HG03060 (cell line): Measurements from ENCODE around the gene CAPN11.
"Not testable (repeated sequence)": the region's sequence is repeated elsewhere in the genome, so short reads cannot be mapped to it uniquely, and the experiment has no call there.

Source experiments
- ATAC-seq: cut with Tn5 transposase; IDR thresholded peaks from one replicate; pipeline ENCODE4 v1.9.1; 2021; ENCODE audit warnings: low read depth, moderate number of reproducible peaks; ENCODE audit not compliant: unreplicated experiment

Gene CAPN11

DNA sequence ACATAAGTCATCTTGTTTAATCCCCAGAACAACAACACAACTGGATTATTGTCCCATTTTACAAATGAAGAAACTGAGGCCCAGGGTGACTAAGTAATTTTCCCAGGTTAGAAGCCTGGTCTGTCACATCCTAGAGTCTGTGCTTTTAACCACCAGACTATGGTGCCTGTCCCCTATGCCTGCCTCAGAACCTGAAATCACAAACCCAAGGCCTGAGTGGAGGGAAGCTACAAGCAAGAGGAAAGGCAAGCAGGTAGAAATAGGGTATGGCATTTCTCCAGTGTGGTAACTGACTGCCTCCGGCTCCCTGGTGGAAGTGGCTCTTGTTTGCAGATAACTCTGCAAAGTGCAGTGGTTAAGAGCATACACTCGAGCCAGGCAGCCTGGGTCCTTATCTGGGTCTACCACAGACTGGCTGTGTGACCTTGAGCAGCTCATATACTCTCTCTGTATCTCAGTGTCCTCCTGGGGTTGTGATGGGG is 28.7 kb upstream of the CAPN11 start:
- ATAC-seq, result no peak

DNA sequence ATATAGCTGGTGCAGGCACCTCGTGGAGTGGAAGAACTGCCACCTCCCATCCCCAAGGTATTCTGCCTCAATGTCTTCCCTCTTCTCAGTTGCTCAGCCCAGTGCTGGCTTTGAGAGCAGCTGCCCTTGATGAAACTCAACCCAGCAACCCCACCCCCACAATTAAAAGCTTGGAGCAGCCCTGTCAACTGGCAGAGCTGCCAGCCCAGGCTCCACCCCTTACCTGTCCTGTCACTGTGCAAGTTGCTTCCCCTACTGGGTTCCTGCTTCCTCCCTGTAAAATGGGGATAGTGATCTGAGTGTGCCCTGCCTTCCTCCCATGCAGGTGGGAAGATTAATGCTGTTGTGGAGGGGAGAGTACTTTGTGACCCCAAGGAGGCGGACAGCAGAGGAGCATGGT is 26.7 kb upstream of the CAPN11 start:
- ATAC-seq, result no peak

DNA sequence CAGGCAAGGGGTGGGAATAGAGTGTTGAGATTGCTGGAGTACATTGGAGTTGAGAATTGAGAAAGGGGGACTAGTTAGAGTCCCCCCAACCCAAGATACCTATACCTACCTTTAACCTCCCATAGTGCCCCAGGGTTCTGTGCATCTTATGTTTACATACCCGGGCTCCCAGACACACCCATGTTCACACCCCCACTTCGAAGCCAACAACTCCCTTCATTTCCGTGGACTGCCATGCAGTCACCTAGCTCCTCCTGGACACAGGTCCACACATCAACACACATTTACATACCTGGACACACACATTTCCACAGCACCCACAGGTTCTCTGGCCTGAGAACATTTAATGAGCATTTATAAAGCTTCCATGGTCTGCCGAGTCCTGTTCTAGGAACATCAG is 26.1 kb upstream of the CAPN11 start:
- no peak for ATAC-seq

DNA sequence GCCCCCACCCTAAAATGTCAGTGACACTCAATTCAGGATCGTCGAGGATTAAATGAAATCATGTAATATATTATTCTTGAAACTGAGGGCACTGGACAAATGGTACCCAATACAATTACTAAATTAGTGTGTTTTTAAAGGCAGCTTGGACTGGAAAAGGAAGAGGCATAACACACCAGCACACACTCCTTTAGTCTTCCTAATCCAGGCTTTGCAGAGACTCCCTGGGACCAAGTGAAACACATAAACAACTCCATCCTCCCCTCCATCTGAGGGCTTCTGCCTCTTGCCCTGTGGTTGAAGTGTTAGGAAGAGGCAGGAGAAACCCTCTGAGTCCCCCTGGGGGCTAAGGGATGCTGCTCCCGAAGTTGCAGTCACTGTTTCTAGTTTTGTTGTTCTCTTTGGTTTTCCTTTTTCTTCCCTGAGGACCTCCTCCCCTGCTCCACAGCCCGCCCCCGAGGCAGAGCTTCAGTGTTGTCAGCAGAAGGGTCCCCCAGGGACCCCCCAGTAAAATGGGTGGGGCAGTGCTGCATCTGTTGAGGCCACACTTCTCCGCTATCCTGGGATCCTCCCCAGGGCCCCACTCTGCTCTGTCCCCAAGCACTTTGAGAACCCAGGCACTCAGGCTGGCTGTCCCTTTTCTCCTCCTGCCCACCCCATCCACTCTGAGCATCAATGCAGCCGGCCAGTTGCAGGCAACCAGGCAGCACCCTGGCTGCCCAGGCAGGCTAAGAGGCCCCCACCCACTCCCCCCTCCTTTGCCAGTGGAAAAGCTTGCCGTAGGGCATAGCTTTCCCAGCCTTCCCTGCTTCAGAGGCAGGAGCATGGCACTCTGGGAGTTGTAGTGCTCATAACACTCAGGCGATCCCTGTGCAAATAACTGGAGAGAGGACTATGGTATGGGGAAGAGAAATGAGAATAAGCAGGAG is 25.4 kb upstream of the CAPN11 start:
- ATAC-seq, result no peak

DNA sequence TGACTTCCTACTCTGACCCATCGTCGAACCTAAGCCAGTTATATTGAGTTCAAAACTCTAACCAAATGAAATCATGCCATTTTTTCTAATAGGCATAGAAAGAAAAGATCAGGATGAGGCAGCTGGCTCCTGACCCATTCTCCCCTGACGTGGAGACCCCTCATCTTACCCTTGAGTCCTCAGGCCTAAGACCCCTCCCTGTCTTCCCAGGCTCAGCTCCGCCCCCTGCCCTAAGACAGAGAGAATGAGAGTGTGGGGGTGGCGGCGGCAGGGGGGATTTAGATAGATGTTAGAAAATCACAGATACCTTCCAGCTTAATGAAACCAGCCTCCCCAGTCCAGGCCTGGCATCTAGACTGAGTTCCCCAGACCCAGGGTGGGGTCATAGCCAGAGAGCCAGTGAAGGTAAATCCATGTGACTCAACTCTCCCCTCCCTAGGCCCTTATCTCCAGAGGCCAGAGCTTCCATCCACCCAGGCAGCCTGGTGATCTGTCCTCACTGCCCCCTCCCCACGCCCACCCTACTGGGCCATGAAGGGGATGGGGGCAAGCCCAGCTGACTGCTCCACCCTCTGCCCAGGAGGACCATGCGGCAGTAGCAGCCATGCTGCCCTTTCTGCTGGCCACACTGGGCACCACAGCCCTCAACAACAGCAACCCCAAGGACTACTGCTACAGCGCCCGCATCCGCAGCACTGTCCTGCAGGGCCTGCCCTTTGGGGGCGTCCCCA is 24.5 kb upstream of the CAPN11 start:
- no peak for ATAC-seq

DNA sequence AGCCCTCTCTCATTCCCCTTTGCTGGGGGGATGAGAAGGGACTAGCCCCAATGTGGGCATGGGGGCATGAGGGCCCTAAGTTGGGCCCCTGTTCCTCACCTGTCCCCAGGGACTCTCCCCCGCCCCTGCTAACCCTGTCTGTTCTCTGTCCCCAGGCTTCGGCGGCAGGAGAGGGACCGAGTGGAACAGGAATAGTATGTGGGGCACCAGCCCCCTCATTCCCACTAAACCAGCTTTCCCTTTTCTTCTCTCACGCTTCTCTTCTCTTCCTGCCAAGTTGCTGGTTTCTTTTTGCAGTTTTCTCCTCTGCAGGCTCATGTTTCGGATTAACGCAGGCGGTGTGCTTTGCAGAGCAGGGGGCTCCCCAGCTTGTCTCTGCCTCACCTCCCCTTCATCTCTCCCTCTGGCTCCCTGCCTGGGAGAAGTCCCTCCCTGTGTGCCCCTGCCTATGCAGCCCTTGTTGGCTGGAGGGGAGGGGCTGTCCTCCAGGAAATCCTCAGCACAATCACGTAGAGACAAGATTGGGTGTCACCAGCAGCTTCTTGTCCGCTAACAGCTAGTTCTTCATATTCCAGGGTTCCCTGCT is 23.4 kb upstream of the CAPN11 start:
- no peak for ATAC-seq

DNA sequence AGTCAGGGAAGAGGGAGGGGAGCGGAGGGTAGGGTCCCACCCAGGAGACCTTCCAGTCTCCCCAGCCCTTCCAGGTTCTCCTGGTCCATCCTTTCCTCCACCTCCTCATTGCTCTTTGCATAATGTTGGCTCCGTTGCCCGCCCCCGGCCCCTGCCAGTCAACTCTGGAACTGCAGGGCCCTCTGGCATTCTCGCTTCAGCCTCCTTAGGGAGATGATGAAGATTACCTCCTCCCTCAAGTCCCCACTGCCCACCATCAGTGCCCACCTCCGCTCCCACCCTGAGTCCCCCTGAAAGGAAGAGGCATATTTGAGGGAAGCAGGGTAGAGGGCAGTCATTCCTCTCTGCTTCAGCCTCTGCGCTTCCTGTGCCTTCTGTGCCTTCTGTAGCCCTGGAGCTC is 22.7 kb upstream of the CAPN11 start:
- no peak for ATAC-seq

DNA sequence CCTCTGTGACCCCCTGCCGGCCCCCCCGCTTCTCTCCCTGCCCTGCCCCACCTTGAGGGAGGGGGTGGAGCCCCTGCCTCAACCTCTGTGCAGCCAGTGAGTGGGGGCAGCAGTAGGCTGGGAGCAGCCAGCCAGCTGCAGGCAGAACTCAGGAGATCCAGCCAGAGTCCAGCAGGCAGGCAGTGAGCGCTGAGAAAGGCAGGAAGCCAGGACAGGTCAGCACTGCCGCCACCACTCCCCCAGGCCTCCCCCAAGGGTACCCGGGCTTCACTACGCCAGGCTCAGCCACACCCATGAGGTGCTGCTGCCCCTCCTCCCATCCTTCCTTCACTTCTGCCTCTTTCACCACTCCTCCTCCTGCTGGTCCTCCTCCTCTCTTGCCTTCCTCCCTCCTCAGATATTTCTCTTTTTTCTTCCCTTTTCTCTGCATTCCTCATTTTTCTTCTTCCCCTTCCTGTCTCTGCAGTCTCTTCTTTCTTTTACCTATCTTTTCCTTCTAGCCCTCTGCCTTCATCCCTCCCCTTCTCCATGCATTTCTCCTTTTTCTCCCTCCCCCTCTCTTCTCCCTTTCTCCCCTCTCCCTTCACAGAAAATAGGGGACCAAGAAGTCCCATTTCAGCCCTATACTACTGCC is 19.8 kb upstream of the CAPN11 start:
- no peak for ATAC-seq

DNA sequence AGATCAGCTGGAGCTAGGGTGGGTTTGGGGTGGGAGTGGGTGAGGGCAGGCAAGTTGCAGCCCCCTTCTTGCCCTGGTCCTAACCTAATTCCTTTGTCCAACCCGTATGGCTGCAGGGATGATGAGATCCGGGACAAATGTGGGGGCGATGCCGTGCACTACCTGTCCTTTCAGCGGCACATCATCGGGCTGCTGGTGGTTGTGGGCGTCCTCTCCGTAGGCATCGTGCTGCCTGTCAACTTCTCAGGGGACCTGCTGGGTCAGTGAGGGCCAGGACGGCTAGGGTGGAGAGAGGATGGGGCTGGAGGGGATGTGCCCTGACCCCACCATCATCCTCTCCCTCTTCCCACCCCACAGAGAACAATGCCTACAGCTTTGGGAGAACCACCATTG is 19.3 kb upstream of the CAPN11 start:
- ATAC-seq, result no peak

DNA sequence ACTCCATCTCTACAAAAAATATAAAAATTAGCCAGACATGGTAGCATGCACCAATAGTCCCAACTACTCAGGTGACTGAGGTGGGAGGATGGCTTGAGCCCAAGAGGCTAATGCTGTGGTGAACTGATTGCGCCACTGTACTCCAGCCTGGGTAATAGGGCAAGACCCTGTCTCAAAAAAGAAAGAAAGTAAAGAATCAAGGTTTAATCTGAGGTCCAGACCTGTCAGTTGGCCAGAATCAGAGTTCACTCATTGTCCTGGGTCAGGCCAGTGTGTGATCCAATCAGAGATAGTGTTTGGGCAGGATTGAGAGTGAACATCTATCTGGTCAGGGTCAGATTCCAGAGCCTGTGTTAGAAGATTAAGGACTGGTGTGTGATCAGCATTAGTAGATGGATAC is 15.8 kb upstream of the CAPN11 start:
- no peak for ATAC-seq

DNA sequence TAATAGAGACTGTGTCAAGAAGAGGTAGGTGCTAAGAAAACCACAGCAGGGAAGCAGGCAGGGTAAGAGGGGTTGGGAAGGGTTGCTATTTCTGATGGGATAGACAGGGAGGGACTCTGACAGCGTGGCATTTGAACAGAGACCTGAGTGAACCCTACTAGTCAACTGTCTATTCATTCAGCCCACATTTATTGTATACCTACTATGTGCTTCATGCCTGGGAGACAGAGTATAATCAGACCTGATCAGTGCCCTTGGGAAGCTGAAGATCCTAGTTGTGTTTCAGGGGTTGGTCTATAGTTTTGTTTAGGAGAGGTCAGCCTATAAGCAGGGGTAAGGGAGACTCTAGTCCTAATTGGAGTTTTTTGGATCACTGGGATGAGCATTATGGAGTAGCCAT is 14.9 kb upstream of the CAPN11 start:
- ATAC-seq, result no peak

DNA sequence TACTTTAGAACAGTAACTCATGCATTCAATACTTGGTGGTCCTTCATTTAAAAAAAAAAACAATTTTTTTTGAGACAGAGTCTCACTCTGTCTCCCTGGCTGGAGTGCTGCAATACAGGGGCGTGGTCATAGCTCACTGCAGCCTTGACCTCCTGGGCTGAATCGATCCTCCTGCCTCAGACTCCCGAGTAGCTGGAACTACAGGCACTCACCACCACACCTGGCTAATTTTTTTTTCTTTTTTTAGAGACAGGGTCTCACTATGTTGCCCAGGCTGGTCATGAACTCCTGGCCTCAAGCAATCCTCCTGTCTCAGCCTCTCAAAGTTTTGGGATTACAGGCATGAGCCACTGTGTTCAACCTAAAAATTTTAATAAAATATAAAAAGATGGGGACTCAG is 14.1 kb upstream of the CAPN11 start:
- not testable (repeated sequence) for ATAC-seq

DNA sequence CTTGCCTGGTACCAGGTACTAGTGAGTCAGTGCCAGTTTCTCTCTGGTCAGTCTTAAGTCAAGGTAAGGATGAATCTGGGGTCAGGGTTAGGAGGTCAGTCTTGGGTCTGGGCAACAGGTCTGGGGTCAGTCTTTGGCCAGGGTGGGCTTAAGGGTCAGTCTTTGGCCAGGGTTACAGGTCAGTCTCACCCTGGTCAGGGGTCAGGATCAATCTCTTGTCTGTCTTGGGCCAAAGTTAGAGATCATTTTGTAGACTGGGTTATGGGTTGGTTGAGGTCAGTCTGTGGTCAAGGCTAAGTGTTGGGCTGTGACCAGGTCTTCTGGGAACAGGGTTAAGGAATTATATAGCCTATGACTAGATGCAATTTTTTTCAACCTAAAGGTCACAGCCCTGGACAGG is 12.8 kb upstream of the CAPN11 start:
- ATAC-seq, result no peak

DNA sequence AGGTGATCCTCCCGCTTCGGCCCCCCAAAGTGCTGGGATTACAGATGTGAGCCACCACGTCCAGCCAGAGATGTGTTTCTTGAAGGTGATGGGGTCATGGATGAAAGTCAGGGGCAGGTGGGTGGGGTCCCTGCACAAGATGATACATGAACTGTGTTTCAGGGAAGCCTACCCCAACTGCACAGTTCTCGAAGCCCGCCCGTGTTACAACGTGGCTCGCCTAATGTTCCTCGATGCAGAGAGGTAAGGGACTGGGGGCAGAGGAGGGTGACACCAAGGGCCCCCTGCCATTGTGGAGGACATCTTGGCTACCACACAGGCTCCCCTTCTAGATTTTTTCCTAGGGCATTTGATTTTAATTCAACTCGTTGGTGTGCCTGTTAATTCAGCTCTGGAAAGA is 11.9 kb upstream of the CAPN11 start:
- no peak for ATAC-seq

DNA sequence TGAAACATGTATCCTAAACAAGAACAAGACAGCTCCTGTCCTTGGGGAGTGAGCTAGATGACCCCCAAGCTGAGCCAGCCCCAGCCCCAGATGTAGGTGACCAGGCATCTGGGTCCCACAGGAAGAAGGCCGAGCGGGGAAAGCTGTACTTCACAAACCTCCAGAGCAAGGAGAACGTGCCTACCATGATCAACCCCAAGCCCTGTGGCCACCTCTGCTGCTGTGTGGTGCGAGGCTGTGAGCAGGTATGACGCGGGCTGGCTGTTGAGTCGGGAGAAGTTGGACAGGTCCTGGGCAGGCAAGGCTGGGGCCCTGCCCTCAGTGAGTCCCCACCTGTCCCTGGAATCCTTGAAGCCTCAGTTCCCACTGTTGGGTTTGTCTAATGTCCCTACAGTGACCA is 11.4 kb upstream of the CAPN11 start:
- no peak for ATAC-seq

DNA sequence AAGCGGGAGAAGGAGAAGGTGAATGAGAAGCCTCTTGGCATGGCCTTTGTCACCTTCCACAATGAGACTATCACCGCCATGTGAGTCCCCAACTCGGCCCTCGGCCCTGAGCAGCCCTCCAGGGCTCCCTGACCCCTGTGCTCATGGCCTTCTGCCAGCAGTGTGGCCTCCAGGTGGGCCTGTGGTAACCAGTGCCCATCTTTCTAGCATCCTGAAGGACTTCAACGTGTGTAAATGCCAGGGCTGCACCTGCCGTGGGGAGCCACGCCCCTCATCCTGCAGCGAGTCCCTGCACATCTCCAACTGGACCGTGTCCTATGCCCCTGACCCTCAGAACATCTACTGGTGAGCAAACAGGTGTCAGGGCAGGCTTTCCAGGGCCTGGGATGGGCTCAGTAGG is 10.3 kb upstream of the CAPN11 start:
- no peak for ATAC-seq

DNA sequence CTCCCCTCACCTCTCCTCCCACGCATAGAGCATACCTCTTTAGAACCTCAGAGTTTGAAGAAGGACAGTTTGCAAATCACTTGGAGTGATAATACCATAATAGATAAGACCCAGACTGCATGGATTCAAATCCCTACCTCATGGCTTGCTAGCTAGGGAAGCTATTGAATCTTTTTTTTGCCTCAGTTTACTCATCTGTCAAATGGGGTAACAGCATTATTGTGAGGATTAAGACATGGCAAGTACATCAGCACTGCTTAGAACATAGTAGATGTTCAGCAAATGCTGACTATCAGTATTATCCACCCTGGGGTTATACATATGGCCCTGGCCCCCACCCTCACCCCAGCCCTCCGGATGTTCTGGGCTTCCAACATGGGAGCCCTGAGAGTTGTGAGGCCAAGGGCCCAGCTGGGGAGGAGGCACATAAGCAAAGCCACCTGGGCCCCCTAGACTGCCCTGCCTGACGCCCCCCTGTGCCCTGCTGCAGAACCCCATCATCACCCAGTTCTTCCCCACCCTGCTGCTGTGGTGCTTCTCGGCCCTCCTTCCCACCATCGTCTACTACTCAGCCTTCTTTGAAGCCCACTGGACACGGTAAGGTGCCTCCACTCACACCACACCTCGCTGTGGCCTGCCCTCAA is 9.1 kb upstream of the CAPN11 start:
- ATAC-seq, result no peak

DNA sequence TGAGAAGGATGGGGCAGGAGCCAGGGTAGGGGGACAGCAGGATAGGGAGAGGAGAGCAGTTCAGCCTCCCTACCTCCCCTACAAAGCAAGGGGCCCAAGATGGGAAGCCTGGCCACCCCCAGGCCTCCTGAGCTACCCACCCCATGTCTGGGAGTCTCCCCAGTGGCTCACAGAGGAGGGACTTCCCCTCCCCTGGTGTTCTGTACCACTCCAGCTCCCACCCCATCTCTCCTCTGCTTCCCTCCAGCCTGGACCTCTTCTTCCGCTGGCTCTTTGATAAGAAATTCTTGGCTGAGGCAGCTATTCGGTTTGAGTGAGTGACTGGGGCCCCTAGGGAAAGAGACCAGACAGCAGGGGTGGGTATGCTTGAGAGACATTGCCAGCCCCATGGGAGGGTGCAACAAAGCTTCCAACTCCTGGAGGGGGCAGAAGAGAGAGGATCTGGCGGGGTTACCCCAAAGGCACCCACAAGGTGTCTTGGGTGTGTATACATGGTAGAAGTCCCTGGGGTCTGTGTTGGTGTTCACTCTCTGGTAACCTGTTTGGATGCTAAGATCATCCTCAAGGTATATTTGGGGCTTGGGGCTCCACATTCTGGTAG is 8.2 kb upstream of the CAPN11 start:
- no peak for ATAC-seq

DNA sequence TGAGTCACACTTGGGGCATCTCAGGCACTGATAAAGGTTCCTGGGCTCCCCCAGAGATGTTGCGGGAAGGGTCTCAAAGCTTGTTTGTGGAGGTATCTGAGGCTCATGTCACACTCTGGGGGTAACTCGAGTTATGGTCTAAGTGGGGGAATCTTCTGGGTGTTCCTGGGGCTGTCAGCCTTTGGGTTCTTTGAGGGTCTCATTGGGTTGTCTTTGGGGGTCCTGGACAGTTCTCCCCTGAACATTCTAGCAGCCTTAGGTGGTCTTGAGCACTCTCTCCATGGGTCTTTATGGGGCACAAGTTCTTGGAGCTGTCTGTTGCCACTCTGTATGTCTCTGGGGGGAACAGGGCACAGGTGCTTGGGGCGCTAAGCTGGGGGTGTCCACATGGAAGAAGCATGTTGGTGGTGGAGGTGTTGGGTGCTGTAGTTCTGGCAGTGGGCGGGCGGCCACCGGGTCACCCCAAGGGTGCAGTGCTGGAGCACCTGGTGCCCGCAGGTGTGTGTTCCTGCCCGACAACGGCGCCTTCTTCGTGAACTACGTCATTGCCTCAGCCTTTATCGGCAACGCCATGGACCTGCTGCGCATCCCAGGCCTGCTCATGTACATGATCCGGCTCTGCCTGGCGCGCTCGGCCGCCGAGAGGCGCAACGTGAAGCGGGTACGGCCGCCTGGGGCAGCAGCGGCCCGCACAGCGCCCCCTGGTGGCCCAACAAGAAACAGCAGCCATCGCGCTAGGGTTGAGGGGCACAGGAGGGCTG is 7.1 kb upstream of the CAPN11 start:
- no peak for ATAC-seq
